Heart left ventricle (tissue), 16 donors: ENCODE results near the gene TNPO2. TPM values are rescaled to one million over a fixed set of nuclear protein-coding genes. Genes with fewer than 3 reads are reported as not detected.

Experiments
- ATAC-seq, 4 donors: fragments of 200-7000 bp; cut with Tn5 transposase; one replicate each; pipeline ENCODE4 v1.9.1; 2020 to 2022; ENCODE audit warnings: moderate library complexity in 4 of 4, mild to moderate bottlenecking in 3 of 4, moderate number of reproducible peaks in 1 of 4
- DNase-seq, 5 donors: peaks; one replicate each; pipeline ENCODE4 v3.0.0-alpha.2; 2020
- H3K27ac ChIP-seq, 12 donors: fragments of 200-600 bp; sonication (generic) in 4 of 12; one replicate each; pipeline versions ENCODE4 v1.5.0 to v1.8.0; 2016 to 2022; ENCODE audit warnings: mild to moderate bottlenecking in 2 of 12
- H3K27me3 ChIP-seq, 9 donors: fragments of 200-600 bp; sonication (generic) in 2 of 9; one replicate each; pipeline versions ENCODE4 v1.5.1 to v1.8.0; 2016 to 2022; ENCODE audit warnings: mild to moderate bottlenecking in 3 of 9
- H3K36me3 ChIP-seq, 9 donors: fragments of 200-600 bp; sonication (generic) in 2 of 9; one replicate each; pipeline versions ENCODE4 v1.5.0 to v1.8.0; 2018 to 2022; ENCODE audit warnings: mild to moderate bottlenecking in 2 of 9
- H3K4me1 ChIP-seq, 12 donors: fragments of 200-600 bp; sonication (generic) in 4 of 12; one replicate each; pipeline versions ENCODE4 v1.5.0 to v1.8.0; 2016 to 2022; ENCODE audit warnings: mild to moderate bottlenecking in 3 of 12
- H3K4me3 ChIP-seq, 12 donors: fragments of 200-600 bp; sonication (generic) in 4 of 12; one replicate each; pipeline versions ENCODE4 v1.5.0 to v1.8.0; 2017 to 2022; ENCODE audit warnings: mild to moderate bottlenecking in 9 of 12, moderate library complexity in 4 of 12
- H3K9me3 ChIP-seq, 12 donors: fragments of 200-600 bp; sonication (generic) in 4 of 12; one replicate each; pipeline versions ENCODE4 v1.5.0 to v1.8.0; 2016 to 2022; ENCODE audit warnings: mild to moderate bottlenecking in 1 of 12
- CTCF ChIP-seq, 12 donors: fragments of 200-600 bp; sonication (generic) in 4 of 12; IDR thresholded peaks; one replicate each; pipeline versions ENCODE4 v1.5.0 to v1.8.0; 2018 to 2022; ENCODE audit warnings: antibody characterized with exemption in 12 of 12, mild to moderate bottlenecking in 5 of 12
- POLR2A ChIP-seq, 2 donors: fragments of 450-650 bp; IDR thresholded peaks; one replicate each; pipeline ENCODE4 v1.6.1; 2017; ENCODE audit warnings: antibody characterized with exemption in 2 of 2, mild to moderate bottlenecking in 2 of 2, moderate library complexity in 2 of 2
- WGBS, 4 donors: extraction: QIAGEN DNeasy Blood & Tissue Kit in 2 of 4; methylation state at CpG; one replicate each; pipeline versions ENCODE4 v1.1.5 to v1.1.7; 2013 to 2018; 5-methylcytosine and 5-hydroxymethylcytosine counted together
- intact Hi-C, 10 donors: fragments of 100-400 bp; cut with DNase I; formaldehyde crosslinking; loops; one replicate each; pipeline versions ENCODE4 v1.11.1 to v1.14.2; 2022
- polyA plus RNA-seq, 2 donors: library from polyadenylated mRNA; stranded (reverse); fragments of 200-250 nt; gene quantifications; one replicate each; pipeline ENCODE4 v1.2.3, GENCODE V29; 2013
- total RNA-seq, 9 donors: library from RNA; depleted of rRNA in 2 of 9; stranded (reverse); fragments of >200 nt in 2 of 9; fragmentation: NEBNext Ultra II Directional in 3 of 9; extraction: Animal tissue kit (Norgen Biotek cat#: 25700) in 3 of 9; gene quantifications; one replicate each; pipeline versions ENCODE4 v1.1.0 to v1.2.4, GENCODE V29; 2016 to 2023
- donor health status: ischemic (EF 13 %, LVEDD 7.1; RV severe dilation, severe dysfunction).
- donor health status: healthy with polysubstance abuse.
- donor health status: DM: no; HTN: yes; CAD: no.
- donor health status: DM: no; HTN: no; CAD: no.
- donor health status: ischemic (EF 25% LVEDD 6.9; RV normal size, moderate dysfunction).
- donor health status: ischemic (EF 25% LVEDD 5.7; RV mildly dilated, moderate dysfunction).
- donor health status: healthy.
- donor health status: DM: yes; HTN: yes; CAD: no.
- donor health status: ischemic (EF 35%, LVEDD 5.7; RV mildly dilated, moderate dysfunction).
- donor health status: nonischemic (EF 11% LVEDD 7.7; RV severe dilation, severe dysfunction).
- donor health status: DM: yes; HTN: yes; CAD: no.
- donor health status: PGD.
- donor health status: ischemic (EF 29% LVEDD 5.4; RV normal size, mild dysfunction).
- donor health status: nonischemic (EF 23%, LVEDD 6.1; RV moderate dilation, normal function).

TNPO2 gene
- total and polyA plus RNA-seq, 11 donors = 18.0 to 57.4 (median 37.0) TPM

GRCh38 chr19:12665281-12665573 is 58.5 kb downstream of the TNPO2 start:
- WGBS, 4 donors = 74 to 92% (median 85%) methylated on average over 10 of the region's 10 CpGs
- peaks cover 0 to 53% (median 38%) of the 10 kb centered on the region in 9 donors for H3K36me3 ChIP-seq

GRCh38 chr19:12664406-12665280 is 59.1 kb downstream of the TNPO2 start:
- 82 to 90% (median 87%) methylated on average over 26 to 29 of the region's 29 CpGs for WGBS, 4 donors
- Histone ChIP-seq H3K4me1 (peaks cover 4 to 41% (median 28%) of the 10 kb centered on the region in 12 donors), H3K27me3 (no peaks in the 10 kb centered on the region), H3K36me3 (peaks cover 0 to 59% (median 44%) of the 10 kb centered on the region in 9 donors), H3K4me3 (peak overlapping the region in 2 of 12 donors; percentile 74 to 96), H3K9me3 (no peaks in the 10 kb centered on the region), H3K27ac (peak overlapping the region in 1 of 12 donors; percentile 90)
- TF ChIP-seq CTCF (IDR thresholded peaks at IDR 0.05) = no peak
- TF ChIP-seq POLR2A (IDR thresholded peaks at IDR 0.05) = no peak
- ATAC-seq = no peak
- no peak for DNase-seq
- intact Hi-C loops = loop anchor here in 1 of 10 donors (5.0 kb wide), 1 partner anchor 102 kb away; no protein-coding TSS in a partner anchor

More at GRCh38 chr19:12665281-12665573, 58.5 kb downstream of the TNPO2 start:
- peak; percentile 52 to 78 (median 65) for DNase-seq
- no peaks in the 10 kb centered on the region for H3K27me3 ChIP-seq
- TF ChIP-seq POLR2A (IDR thresholded peaks at IDR 0.05) = no peak
- no peak for TF ChIP-seq CTCF (IDR thresholded peaks at IDR 0.05)
- ATAC-seq = peak in 2 of 4 donors; percentile 12 to 21
- H3K9me3 ChIP-seq = no peaks in the 10 kb centered on the region
- peaks cover 6 to 45% (median 33%) of the 10 kb centered on the region in 12 donors for H3K4me1 ChIP-seq
- intact Hi-C loops = loop anchor here in 1 of 10 donors (5.0 kb wide), 1 partner anchor 103 kb away; no protein-coding TSS in a partner anchor
- peak overlapping the region in 7 of 12 donors; percentile 72 to 97 (median 93) for H3K4me3 ChIP-seq
- peak overlapping the region in 1 of 12 donors; percentile 90 for H3K27ac ChIP-seq

GRCh38 chr19:12660980-12661379 is 62.8 kb downstream of the TNPO2 start:
- ATAC-seq = no peak
- intact Hi-C loops = no loop called here
- TF ChIP-seq CTCF (IDR thresholded peaks at IDR 0.05) (no peak), POLR2A (IDR thresholded peaks at IDR 0.05) (no peak)
- Histone ChIP-seq H3K27me3 (no peaks in the 10 kb centered on the region), H3K9me3 (no peaks in the 10 kb centered on the region), H3K4me1 (peaks cover 0 to 19% (median 6%) of the 10 kb centered on the region in 12 donors), H3K27ac (no peak overlapping the region), H3K36me3 (peaks cover 0 to 89% (median 67%) of the 10 kb centered on the region in 9 donors), H3K4me3 (no peak overlapping the region)
- no peak for DNase-seq
- 88 to 97% (median 93%) methylated on average over 12 of the region's 12 CpGs for WGBS, 4 donors

- intact Hi-C loops = no loop called here
- Histone ChIP-seq H3K36me3 (peaks cover 0 to 93% (median 67%) of the 10 kb centered on the region in 9 donors), H3K27me3 (no peaks in the 10 kb centered on the region), H3K4me3 (no peak overlapping the region), H3K9me3 (no peaks in the 10 kb centered on the region), H3K27ac (no peak overlapping the region), H3K4me1 (no peaks in the 10 kb centered on the region)
- WGBS, 4 donors = 95 to 98% (median 96%) methylated on average over 21 to 22 of the region's 22 CpGs
- TF ChIP-seq CTCF (IDR thresholded peaks at IDR 0.05) (no peak), POLR2A (IDR thresholded peaks at IDR 0.05) (no peak)
- ATAC-seq (peak in 1 of 4 donors; percentile 20), DNase-seq (no peak)
These were observed 65.8 kb downstream of the TNPO2 start for GRCh38 chr19:12657966-12658365.
